ENCODE measurements around the gene VIL1. TPM values are rescaled to one million over a fixed set of nuclear protein-coding genes. Genes with fewer than 3 reads are reported as not detected.

Gene VIL1
- total and polyA plus RNA-seq, 2 of the 8 experiments (the other 6 are each of a cell fraction or from before 2014, with no cell fraction given), result 6.2 to 7.0 TPM

DNA sequence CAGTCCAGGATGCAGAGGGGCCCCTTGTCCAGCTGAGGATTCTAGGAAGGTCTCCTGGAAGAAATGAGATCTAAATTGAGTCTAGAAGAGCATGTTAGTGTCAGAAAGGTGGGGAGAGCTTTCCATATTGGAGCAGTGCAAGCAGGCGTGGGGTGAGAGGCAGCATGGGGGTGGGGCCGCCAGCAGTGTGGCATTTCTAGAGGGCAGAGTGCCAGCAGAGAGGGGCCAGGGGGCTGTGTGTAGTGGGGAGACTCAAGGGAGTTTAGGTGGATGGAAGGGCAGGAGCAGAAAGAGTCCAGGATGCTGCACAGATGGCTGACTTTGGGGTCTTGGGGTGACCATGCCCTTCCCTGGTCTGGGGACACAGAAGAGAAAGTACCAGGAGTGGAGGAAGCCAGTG lies 2.1 kb downstream of the VIL1 start:
- H3K23ac ChIP-seq (ENCODE audit: insufficient read length), result no peak overlapping the region
- no peaks in the 10 kb centered on the region for H3K23me2 ChIP-seq (ENCODE audit: low read depth, low read length)
- no peak overlapping the region for H2AFZ ChIP-seq (ENCODE audit: low read length)
- H3K79me2 ChIP-seq (ENCODE audit: control insufficient read depth in 1 of 2, insufficient read depth in 2 of 2, low read length in 2 of 2), result no peaks in the 10 kb centered on the region
- H4K20me1 ChIP-seq (replicated peaks in 1 of 2; ENCODE audit: control insufficient read depth in 1 of 2, insufficient read depth in 2 of 2, low read length in 2 of 2), result no peaks in the 10 kb centered on the region
- no peak overlapping the region for H3K4ac ChIP-seq (replicated peaks; ENCODE audit: insufficient read length, low read depth, low read length)
- no peak for FAIRE-seq
- no peak overlapping the region for H3K14ac ChIP-seq (ENCODE audit: insufficient read length)
- H2BK15ac ChIP-seq (ENCODE audit: low read length), result no peak overlapping the region
- no peak overlapping the region for H2BK120ac ChIP-seq (replicated peaks; ENCODE audit: low read depth, low read length)
- CTCF ChIA-PET (ENCODE audit: partially characterized antibody), result interaction anchor here (1.2 kb wide), 1 partner anchor 14 kb away, joined by 5 read pairs; no protein-coding TSS in a partner anchor
- no peak overlapping the region for H3K18ac ChIP-seq (ENCODE audit: extremely low read depth, low read length)
- no peaks in the 10 kb centered on the region; the same call in 1 of the 2 replicates for H3K79me1 ChIP-seq (ENCODE audit: low read depth, low read length)
- no peaks in the 10 kb centered on the region for H3K36me3 ChIP-seq (ENCODE audit: control insufficient read depth in 2 of 4, insufficient read depth in 4 of 4, low read length in 3 of 4)
- no peak overlapping the region for H2BK20ac ChIP-seq (ENCODE audit: low read length)
- no peak for DNase-seq (ENCODE audit: low read depth in 1 of 2, low spot score in 2 of 2)
- peaks cover 0 to 10% (median 2%) of the 10 kb centered on the region in 4 experiments; a peak in 2 of 7 replicates for H3K4me1 ChIP-seq (replicated peaks in 1 of 4; ENCODE audit: control insufficient read depth in 3 of 4, insufficient read depth in 4 of 4, low read length in 3 of 4)
- no peak overlapping the region for H4K8ac ChIP-seq (ENCODE audit: extremely low read depth, insufficient read depth, low read length)
- no peak overlapping the region for H3K9ac ChIP-seq (replicated peaks in 1 of 4; ENCODE audit: extremely low read depth in 1 of 4, low read depth in 3 of 4, low read length in 3 of 4)
- no peak overlapping the region for H3K4me3 ChIP-seq (ENCODE audit: extremely low read depth in 1 of 4, insufficient read depth in 2 of 4, low read depth in 3 of 4, low read length in 4 of 4)
- H3K56ac ChIP-seq (replicated peaks; ENCODE audit: insufficient read length, low read depth, low read length), result no peak overlapping the region
- no peaks in the 10 kb centered on the region for H3K27me3 ChIP-seq (replicated peaks in 1 of 4; ENCODE audit: control insufficient read depth in 3 of 4, extremely low read depth in 1 of 4, insufficient read depth in 3 of 4, low read length in 3 of 4)
- no peak overlapping the region for H2BK5ac ChIP-seq (ENCODE audit: low read depth, low read length)
- WGBS, 2 experiments (ENCODE audit: extremely low coverage in 1 of 2, insufficient coverage in 1 of 2, insufficient read length in 1 of 2, insufficient replicate concordance in 2 of 2, low coverage in 1 of 2, low lambda C conversion rate in 2 of 2, missing lambda C conversion rate in 1 of 2), result 86% methylated on average over 2 of the region's 2 CpGs; no CpG with 5 or more reads in 1 of the 2 experiments
- H3K4me2 ChIP-seq (ENCODE audit: insufficient read depth in 1 of 2, low read depth in 2 of 2, low read length in 2 of 2), result no peak overlapping the region
- H2AK5ac ChIP-seq (ENCODE audit: low read depth, low read length), result no peak overlapping the region
- H3K9me3 ChIP-seq (ENCODE audit: insufficient read depth in 2 of 2, low read depth in 1 of 2, low read length in 1 of 2), result no peaks in the 10 kb centered on the region
- H4K91ac ChIP-seq (replicated peaks; ENCODE audit: insufficient read length, low read length), result no peak overlapping the region
- H2BK12ac ChIP-seq (ENCODE audit: low read depth, low read length), result no peak overlapping the region
- H4K5ac ChIP-seq (ENCODE audit: insufficient read length, low read depth, low read length), result no peak overlapping the region
- POLR2A ChIA-PET (ENCODE audit: partially characterized antibody), result interaction anchor here (0.9 to 1.0 kb wide), 2 partner anchors 10 to 20 kb away, joined by 3 to 6 read pairs; no protein-coding TSS in a partner anchor
- no peak overlapping the region for H3K27ac ChIP-seq (ENCODE audit: low read depth, low read length)
- TF ChIP-seq SRF (IDR thresholded peaks at IDR 0.05; ENCODE audit: low read depth, low read length) (no peak), POU5F1 (IDR thresholded peaks at IDR 0.05; ENCODE audit: low read depth, low read length) (no peak)
